Measurements from ENCODE around the gene RBPJ. TPM values are rescaled to one million over a fixed set of nuclear protein-coding genes. Genes with fewer than 3 reads are reported as not detected.

The RBPJ gene
- polyA plus RNA-seq, 1 of the 3 experiments (the other 2 are of a cell fraction): 13.8 TPM

DNA sequence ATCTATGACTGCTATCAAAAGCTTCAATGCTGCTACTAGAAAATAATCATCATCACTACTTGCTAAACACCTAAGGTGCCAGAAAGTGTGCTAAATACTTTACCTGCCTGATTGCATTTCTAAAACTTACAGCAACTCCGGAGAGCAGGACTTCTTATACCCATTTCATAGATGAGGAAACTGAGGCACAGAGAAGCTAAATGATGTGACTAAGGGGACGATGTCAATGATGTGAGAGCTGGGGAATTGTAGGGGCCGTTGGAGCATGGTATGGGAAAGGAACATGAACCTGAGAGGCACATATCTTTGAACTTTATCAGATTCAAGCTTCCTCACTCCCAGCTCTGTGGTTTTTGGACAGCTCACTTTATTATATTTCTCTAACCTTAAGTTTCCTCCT is 130.8 kb downstream of the RBPJ start:
- H3K4me3 ChIP-seq (ENCODE audit: low read depth in 2 of 2, low read length in 1 of 2): no peak overlapping the region
- no peak for DNase-seq
- ChIA-PET CTCF (interaction anchor here (0.8 to 1.4 kb wide), 7 partner anchors 9 to 369 kb away, joined by 3 to 4 read pairs (median 3); no protein-coding TSS in a partner anchor), POLR2A (no interaction called here)
- no peaks in the 10 kb centered on the region for H4K20me1 ChIP-seq (ENCODE audit: insufficient read depth)
- no peaks in the 10 kb centered on the region for H3K36me3 ChIP-seq (replicated peaks in 1 of 2; ENCODE audit: control insufficient read depth in 1 of 2, insufficient read depth in 2 of 2, low read length in 1 of 2)
- 55% methylated on average over 3 of the region's 3 CpGs for WGBS (ENCODE audit: low lambda C conversion rate)
- peaks cover 0 to 14% of the 10 kb centered on the region in 2 experiments; a peak in 1 of 4 replicates for H3K4me1 ChIP-seq (ENCODE audit: control insufficient read depth in 1 of 2, insufficient read depth in 2 of 2, low read depth in 1 of 2, low read length in 1 of 2)
- H3K9me2 ChIP-seq: no peaks in the 10 kb centered on the region
- H3K27me3 ChIP-seq (ENCODE audit: insufficient read depth): no peaks in the 10 kb centered on the region
- H3K79me2 ChIP-seq (ENCODE audit: insufficient read depth): no peaks in the 10 kb centered on the region
- TF ChIP-seq JUND (IDR thresholded peaks at IDR 0.05) (no peak), ELF1 (IDR thresholded peaks at IDR 0.05) (no peak), TEAD4 (IDR thresholded peaks at IDR 0.05; ENCODE audit: borderline replicate concordance, insufficient read depth) (no peak), EP300 (IDR thresholded peaks at IDR 0.05; ENCODE audit: borderline replicate concordance in 1 of 2, low read depth in 1 of 2, low read length in 1 of 2) (no peak), NFIC (IDR thresholded peaks at IDR 0.05; ENCODE audit: borderline replicate concordance) (no peak), GABPA (IDR thresholded peaks at IDR 0.05; ENCODE audit: low read depth) (no peak), PBX3 (IDR thresholded peaks at IDR 0.05) (no peak), EZH2phosphoT487 (IDR thresholded peaks at IDR 0.05; ENCODE audit: borderline replicate concordance, low read depth) (no peak), POLR2AphosphoS5 (IDR thresholded peaks at IDR 0.05; ENCODE audit: low read depth, low read length) (no peak), SIN3A (IDR thresholded peaks at IDR 0.05; ENCODE audit: borderline replicate concordance, low read depth, low read length) (no peak), MEF2A (IDR thresholded peaks at IDR 0.05; ENCODE audit: borderline replicate concordance, low read depth) (no peak), SMC3 (IDR thresholded peaks at IDR 0.05; ENCODE audit: low read depth, low read length) (no peak), RFX5 (IDR thresholded peaks at IDR 0.05; ENCODE audit: low read length) (no peak), NRF1 (IDR thresholded peaks at IDR 0.05; ENCODE audit: low read depth, low read length) (no peak)
- TF ChIP-seq, protein P1, sequence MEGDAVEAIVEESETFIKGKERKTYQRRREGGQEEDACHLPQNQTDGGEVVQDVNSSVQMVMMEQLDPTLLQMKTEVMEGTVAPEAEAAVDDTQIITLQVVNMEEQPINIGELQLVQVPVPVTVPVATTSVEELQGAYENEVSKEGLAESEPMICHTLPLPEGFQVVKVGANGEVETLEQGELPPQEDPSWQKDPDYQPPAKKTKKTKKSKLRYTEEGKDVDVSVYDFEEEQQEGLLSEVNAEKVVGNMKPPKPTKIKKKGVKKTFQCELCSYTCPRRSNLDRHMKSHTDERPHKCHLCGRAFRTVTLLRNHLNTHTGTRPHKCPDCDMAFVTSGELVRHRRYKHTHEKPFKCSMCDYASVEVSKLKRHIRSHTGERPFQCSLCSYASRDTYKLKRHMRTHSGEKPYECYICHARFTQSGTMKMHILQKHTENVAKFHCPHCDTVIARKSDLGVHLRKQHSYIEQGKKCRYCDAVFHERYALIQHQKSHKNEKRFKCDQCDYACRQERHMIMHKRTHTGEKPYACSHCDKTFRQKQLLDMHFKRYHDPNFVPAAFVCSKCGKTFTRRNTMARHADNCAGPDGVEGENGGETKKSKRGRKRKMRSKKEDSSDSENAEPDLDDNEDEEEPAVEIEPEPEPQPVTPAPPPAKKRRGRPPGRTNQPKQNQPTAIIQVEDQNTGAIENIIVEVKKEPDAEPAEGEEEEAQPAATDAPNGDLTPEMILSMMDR (IDR thresholded peaks at IDR 0.05): no peak
- no peak overlapping the region for H3K4me2 ChIP-seq
- no peak overlapping the region for H3K9ac ChIP-seq
- no peak overlapping the region for H2AFZ ChIP-seq (ENCODE audit: low read depth)
- no peaks in the 10 kb centered on the region for H3K9me3 ChIP-seq
- no peaks in the 10 kb centered on the region for H3F3A ChIP-seq (replicated peaks; ENCODE audit: insufficient read depth)
- no peak overlapping the region for H3K27ac ChIP-seq (ENCODE audit: low read depth in 2 of 2, low read length in 1 of 2)
